SK-N-SH (cell line): ENCODE results near the gene FUT9. TPM values are rescaled to one million over a fixed set of nuclear protein-coding genes. Genes with fewer than 3 reads are reported as not detected.

Experiments
- CTCF ChIA-PET: fragments of 300-600, 350-600 bp; formaldehyde crosslinking; extraction: SDS; loops from one replicate; lab custom pipeline; 2021; lab: Yijun Ruan, JAX
- POLR2A ChIA-PET: fragments of 350-600 bp; sonication (Branson Sonifier 250); formaldehyde crosslinking; extraction: SDS; loops from one replicate; lab custom pipeline; 2020; ENCODE audit warnings: antibody characterized with exemption, inconsistent platforms; lab: Yijun Ruan, JAX
- DNase-seq: peaks from one replicate; pipeline ENCODE4 v3.0.0; 2012
- H2AFZ ChIP-seq: fragments of 200-600 bp; sonication (generic); 2 replicates; pipeline ENCODE4 v1.8.1; 2016; ENCODE audit warnings: antibody characterized with exemption, mild to moderate bottlenecking, low read depth
- H3F3A ChIP-seq: fragments of 200-600 bp; sonication (generic); replicated peaks from 2 replicates; pipeline ENCODE3; 2016; ENCODE audit warnings: antibody characterized with exemption, mild to moderate bottlenecking; ENCODE audit not compliant: insufficient read depth
- H3K27ac ChIP-seq, 2 experiments: fragments of 200-500 bp in 1 of 2; fragments of 200-600 bp in 1 of 2; sonication (Bioruptor generic) in 1 of 2; sonication (generic), shearing (Covaris generic) in 1 of 2; 2 replicates each; pipeline versions ENCODE4 v1.5.1 to v1.6.1; 2014 to 2016; ENCODE audit warnings: low read depth in 2 of 2, inconsistent platforms in 1 of 2, low read length in 1 of 2, mild to moderate bottlenecking in 1 of 2, mixed read lengths in 1 of 2
- H3K27me3 ChIP-seq: fragments of 200-600 bp; sonication (generic), shearing (Covaris generic); 2 replicates; pipeline ENCODE4 v1.6.1; 2016; ENCODE audit warnings: mixed run types; ENCODE audit not compliant: insufficient read depth
- H3K36me3 ChIP-seq, 2 experiments: fragments of 200-500 bp in 1 of 2; fragments of 200-600 bp in 1 of 2; sonication (Bioruptor generic) in 1 of 2; sonication (generic) in 1 of 2; replicated peaks in 1 of 2; 2 replicates each; pipeline versions ENCODE3 to v1.5.1; 2014 to 2016; ENCODE audit warnings: low read length in 1 of 2, mild to moderate bottlenecking in 1 of 2; ENCODE audit not compliant: insufficient read depth in 2 of 2, control insufficient read depth in 1 of 2
- H3K4me1 ChIP-seq, 2 experiments: fragments of 200-500 bp in 1 of 2; fragments of 200-600 bp in 1 of 2; sonication (Bioruptor generic) in 1 of 2; sonication (generic), shearing (Covaris generic) in 1 of 2; 2 replicates each; pipeline versions ENCODE4 v1.5.1 to v1.6.1; 2014 to 2016; ENCODE audit warnings: low read depth in 1 of 2, low read length in 1 of 2, mixed run types in 1 of 2; ENCODE audit not compliant: insufficient read depth in 2 of 2, control insufficient read depth in 1 of 2
- H3K4me2 ChIP-seq: fragments of 200-600 bp; sonication (generic), shearing (Covaris generic); 2 replicates; pipeline ENCODE4 v1.6.1; 2017; ENCODE audit warnings: mixed run types
- H3K4me3 ChIP-seq, 2 experiments: fragments of 200-500 bp in 1 of 2; fragments of 200-600 bp in 1 of 2; sonication (Bioruptor generic) in 1 of 2; sonication (generic), shearing (Covaris generic) in 1 of 2; 2 replicates each; pipeline versions ENCODE4 v1.5.1 to v1.8.1; 2014 to 2016; ENCODE audit warnings: low read depth in 2 of 2, inconsistent platforms in 1 of 2, low read length in 1 of 2, mild to moderate bottlenecking in 1 of 2, mixed read lengths in 1 of 2, moderate library complexity in 1 of 2
- H3K79me2 ChIP-seq: fragments of 200-600 bp; sonication (generic); 2 replicates; pipeline ENCODE4 v1.8.1; 2017; ENCODE audit warnings: mild to moderate bottlenecking; ENCODE audit not compliant: insufficient read depth
- H3K9ac ChIP-seq: fragments of 200-600 bp; sonication (generic); 2 replicates; pipeline ENCODE4 v1.6.1; 2017; ENCODE audit warnings: mixed run types
- H3K9me2 ChIP-seq: fragments of 200-600 bp; sonication (generic); 2 replicates; pipeline ENCODE4 v1.6.1; 2017; ENCODE audit warnings: mixed run types
- H3K9me3 ChIP-seq: fragments of 200-600 bp; sonication (generic); 2 replicates; pipeline ENCODE4 v1.6.1; 2017; ENCODE audit warnings: mixed run types, mild to moderate bottlenecking, moderate library complexity
- H4K20me1 ChIP-seq: fragments of 200-600 bp; sonication (generic); 2 replicates; pipeline ENCODE4 v1.6.1; 2017; ENCODE audit warnings: mild to moderate bottlenecking, mixed run types; ENCODE audit not compliant: insufficient read depth
- EP300 ChIP-seq, 2 experiments: IDR thresholded peaks; 2 replicates each; pipeline versions ENCODE4 v1.4.0 to v1.6.1; 2012; ENCODE audit warnings: borderline replicate concordance in 1 of 2, low read depth in 1 of 2, low read length in 1 of 2
- FOSL2 ChIP-seq: IDR thresholded peaks from 2 replicates; pipeline ENCODE4 v1.4.0; 2012; ENCODE audit warnings: low read depth, mild to moderate bottlenecking, moderate library complexity, borderline replicate concordance
- FOXJ3 ChIP-seq: sonication (generic); formaldehyde crosslinking; IDR thresholded peaks from 2 replicates; pipeline ENCODE4 v1.5.1; 2020; ENCODE audit warnings: mild to moderate bottlenecking, missing genetic modification reagents
- FOXM1 ChIP-seq: IDR thresholded peaks from 2 replicates; pipeline ENCODE4 v1.4.0; 2012; ENCODE audit warnings: low read depth, mild to moderate bottlenecking
- GATA2 ChIP-seq: sonication (generic); formaldehyde crosslinking; IDR thresholded peaks from 2 replicates; pipeline ENCODE4 v1.5.0; 2020; ENCODE audit warnings: mild to moderate bottlenecking, missing genetic modification reagents
- MXI1 ChIP-seq: IDR thresholded peaks from 2 replicates; pipeline ENCODE4 v1.6.1; 2012; ENCODE audit warnings: mild to moderate bottlenecking, low read depth, low read length, improper control_type of control experiment
- RCOR1 ChIP-seq: fragments of 150-350 bp; IDR thresholded peaks from 2 replicates; pipeline ENCODE4 v1.6.1; 2017; ENCODE audit warnings: antibody characterized with exemption, low read length
- SMC3 ChIP-seq: IDR thresholded peaks from 2 replicates; pipeline ENCODE4 v1.6.1; 2012; ENCODE audit warnings: low read depth, low read length, improper control_type of control experiment
- TAF1 ChIP-seq: IDR thresholded peaks from 2 replicates; pipeline ENCODE4 v1.6.1; 2012; ENCODE audit warnings: low read depth, mild to moderate bottlenecking, low read length, moderate library complexity, borderline replicate concordance
- TCF12 ChIP-seq: IDR thresholded peaks from 2 replicates; pipeline ENCODE4 v1.4.0; 2012
- WGBS: methylation state at CpG from one replicate; pipeline ENCODE4 v1.1.6; 2017; ENCODE audit warnings: low lambda C conversion rate; 5-methylcytosine and 5-hydroxymethylcytosine counted together
- polyA plus RNA-seq, 3 experiments: library from polyadenylated mRNA; depleted of rRNA; stranded (reverse); fragments of >200 nt; gene quantifications; 2 replicates each; pipeline ENCODE4 v1.2.3, GENCODE V29; 2012
- TF ChIP-seq, protein P1 (sequence below): IDR thresholded peaks from 2 replicates; pipeline ENCODE4; 2012
- TF ChIP-seq, protein P2 (sequence below): IDR thresholded peaks from 2 replicates; pipeline ENCODE4 v1.4.0; 2012; ENCODE audit warnings: low read depth, borderline replicate concordance
- TF ChIP-seq, protein P3 (sequence below): IDR thresholded peaks from 2 replicates; pipeline ENCODE4 v1.4.0; 2012; ENCODE audit warnings: low read depth, borderline replicate concordance
- TF ChIP-seq, protein P4 (sequence below): IDR thresholded peaks from 2 replicates; pipeline ENCODE4 v1.6.1; 2012; ENCODE audit warnings: mild to moderate bottlenecking, low read depth, low read length, moderate library complexity
- TF ChIP-seq, protein P5 (sequence below): IDR thresholded peaks from 2 replicates; pipeline ENCODE4 v1.4.0; 2012; ENCODE audit warnings: low read depth

The FUT9 gene
- polyA plus RNA-seq, 1 of the 3 experiments (the other 2 are of a cell fraction), result under 0.01 TPM

DNA sequence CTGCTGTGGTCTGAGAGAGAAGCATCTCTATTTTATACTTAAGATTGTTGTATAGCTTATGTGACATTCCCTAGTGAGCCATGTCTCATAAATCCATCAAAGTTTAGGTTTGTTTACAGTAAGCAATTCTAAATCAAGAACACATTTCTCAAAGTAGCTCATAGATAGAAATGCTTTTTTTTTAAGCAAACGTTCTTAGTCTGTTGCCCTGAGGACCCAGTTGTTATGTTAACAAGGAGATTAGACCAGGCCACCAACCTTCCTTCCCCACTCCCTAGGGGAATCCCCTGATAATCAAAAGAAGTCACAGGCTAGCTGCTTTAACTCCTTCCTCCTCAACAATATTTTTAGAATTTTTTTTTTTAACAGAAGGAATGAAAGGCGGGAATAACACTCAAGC lies 169.0 kb downstream of the FUT9 start:
- no peak for TF ChIP-seq MXI1
- TF ChIP-seq SMC3, result no peak
- TF ChIP-seq, protein P1, sequence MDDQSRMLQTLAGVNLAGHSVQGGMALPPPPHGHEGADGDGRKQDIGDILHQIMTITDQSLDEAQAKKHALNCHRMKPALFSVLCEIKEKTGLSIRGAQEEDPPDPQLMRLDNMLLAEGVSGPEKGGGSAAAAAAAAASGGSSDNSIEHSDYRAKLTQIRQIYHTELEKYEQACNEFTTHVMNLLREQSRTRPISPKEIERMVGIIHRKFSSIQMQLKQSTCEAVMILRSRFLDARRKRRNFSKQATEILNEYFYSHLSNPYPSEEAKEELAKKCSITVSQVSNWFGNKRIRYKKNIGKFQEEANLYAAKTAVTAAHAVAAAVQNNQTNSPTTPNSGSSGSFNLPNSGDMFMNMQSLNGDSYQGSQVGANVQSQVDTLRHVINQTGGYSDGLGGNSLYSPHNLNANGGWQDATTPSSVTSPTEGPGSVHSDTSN, result no peak
- TF ChIP-seq GATA2 (CRISPR knock-in tag), result no peak
- no peak for TF ChIP-seq FOSL2
- no peak for TF ChIP-seq EP300 (IDR thresholded peaks at IDR 0.05; ENCODE audit: borderline replicate concordance in 1 of 2, low read depth in 1 of 2, low read length in 1 of 2)
- TF ChIP-seq TAF1, result no peak
- TF ChIP-seq, protein P2, sequence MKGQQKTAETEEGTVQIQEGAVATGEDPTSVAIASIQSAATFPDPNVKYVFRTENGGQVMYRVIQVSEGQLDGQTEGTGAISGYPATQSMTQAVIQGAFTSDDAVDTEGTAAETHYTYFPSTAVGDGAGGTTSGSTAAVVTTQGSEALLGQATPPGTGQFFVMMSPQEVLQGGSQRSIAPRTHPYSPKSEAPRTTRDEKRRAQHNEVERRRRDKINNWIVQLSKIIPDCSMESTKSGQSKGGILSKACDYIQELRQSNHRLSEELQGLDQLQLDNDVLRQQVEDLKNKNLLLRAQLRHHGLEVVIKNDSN, result no peak
- TF ChIP-seq FOXJ3, result no peak
- TF ChIP-seq, protein P3, sequence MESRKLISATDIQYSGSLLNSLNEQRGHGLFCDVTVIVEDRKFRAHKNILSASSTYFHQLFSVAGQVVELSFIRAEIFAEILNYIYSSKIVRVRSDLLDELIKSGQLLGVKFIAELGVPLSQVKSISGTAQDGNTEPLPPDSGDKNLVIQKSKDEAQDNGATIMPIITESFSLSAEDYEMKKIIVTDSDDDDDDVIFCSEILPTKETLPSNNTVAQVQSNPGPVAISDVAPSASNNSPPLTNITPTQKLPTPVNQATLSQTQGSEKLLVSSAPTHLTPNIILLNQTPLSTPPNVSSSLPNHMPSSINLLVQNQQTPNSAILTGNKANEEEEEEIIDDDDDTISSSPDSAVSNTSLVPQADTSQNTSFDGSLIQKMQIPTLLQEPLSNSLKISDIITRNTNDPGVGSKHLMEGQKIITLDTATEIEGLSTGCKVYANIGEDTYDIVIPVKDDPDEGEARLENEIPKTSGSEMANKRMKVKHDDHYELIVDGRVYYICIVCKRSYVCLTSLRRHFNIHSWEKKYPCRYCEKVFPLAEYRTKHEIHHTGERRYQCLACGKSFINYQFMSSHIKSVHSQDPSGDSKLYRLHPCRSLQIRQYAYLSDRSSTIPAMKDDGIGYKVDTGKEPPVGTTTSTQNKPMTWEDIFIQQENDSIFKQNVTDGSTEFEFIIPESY, result no peak
- TF ChIP-seq, protein P4, sequence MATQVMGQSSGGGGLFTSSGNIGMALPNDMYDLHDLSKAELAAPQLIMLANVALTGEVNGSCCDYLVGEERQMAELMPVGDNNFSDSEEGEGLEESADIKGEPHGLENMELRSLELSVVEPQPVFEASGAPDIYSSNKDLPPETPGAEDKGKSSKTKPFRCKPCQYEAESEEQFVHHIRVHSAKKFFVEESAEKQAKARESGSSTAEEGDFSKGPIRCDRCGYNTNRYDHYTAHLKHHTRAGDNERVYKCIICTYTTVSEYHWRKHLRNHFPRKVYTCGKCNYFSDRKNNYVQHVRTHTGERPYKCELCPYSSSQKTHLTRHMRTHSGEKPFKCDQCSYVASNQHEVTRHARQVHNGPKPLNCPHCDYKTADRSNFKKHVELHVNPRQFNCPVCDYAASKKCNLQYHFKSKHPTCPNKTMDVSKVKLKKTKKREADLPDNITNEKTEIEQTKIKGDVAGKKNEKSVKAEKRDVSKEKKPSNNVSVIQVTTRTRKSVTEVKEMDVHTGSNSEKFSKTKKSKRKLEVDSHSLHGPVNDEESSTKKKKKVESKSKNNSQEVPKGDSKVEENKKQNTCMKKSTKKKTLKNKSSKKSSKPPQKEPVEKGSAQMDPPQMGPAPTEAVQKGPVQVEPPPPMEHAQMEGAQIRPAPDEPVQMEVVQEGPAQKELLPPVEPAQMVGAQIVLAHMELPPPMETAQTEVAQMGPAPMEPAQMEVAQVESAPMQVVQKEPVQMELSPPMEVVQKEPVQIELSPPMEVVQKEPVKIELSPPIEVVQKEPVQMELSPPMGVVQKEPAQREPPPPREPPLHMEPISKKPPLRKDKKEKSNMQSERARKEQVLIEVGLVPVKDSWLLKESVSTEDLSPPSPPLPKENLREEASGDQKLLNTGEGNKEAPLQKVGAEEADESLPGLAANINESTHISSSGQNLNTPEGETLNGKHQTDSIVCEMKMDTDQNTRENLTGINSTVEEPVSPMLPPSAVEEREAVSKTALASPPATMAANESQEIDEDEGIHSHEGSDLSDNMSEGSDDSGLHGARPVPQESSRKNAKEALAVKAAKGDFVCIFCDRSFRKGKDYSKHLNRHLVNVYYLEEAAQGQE, result no peak
- TF ChIP-seq, protein P5, sequence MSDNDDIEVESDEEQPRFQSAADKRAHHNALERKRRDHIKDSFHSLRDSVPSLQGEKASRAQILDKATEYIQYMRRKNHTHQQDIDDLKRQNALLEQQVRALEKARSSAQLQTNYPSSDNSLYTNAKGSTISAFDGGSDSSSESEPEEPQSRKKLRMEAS, result no peak
- TF ChIP-seq FOXM1, result no peak
- no peak for TF ChIP-seq TCF12
- no peak for TF ChIP-seq RCOR1
- no peak overlapping the region for H3K27ac ChIP-seq
- no peaks in the 10 kb centered on the region for H3K9me3 ChIP-seq
- no peak overlapping the region for H3K4me3 ChIP-seq
- no peaks in the 10 kb centered on the region for H3K9me2 ChIP-seq
- no peak for DNase-seq
- H3K27me3 ChIP-seq, result no peaks in the 10 kb centered on the region
- ChIA-PET CTCF (interaction anchor here (0.7 to 1.0 kb wide), 3 partner anchors 13 to 28 kb away, joined by 3 to 5 read pairs (median 3); no protein-coding TSS in a partner anchor), POLR2A (no interaction called here)
- H4K20me1 ChIP-seq, result no peaks in the 10 kb centered on the region
- no peaks in the 10 kb centered on the region for H3K79me2 ChIP-seq
- H3K36me3 ChIP-seq, result no peaks in the 10 kb centered on the region
- H3K4me2 ChIP-seq, result no peak overlapping the region
- no peak overlapping the region for H2AFZ ChIP-seq
- no peaks in the 10 kb centered on the region for H3F3A ChIP-seq
- WGBS, result 0% methylated on average over 2 of the region's 2 CpGs
- H3K9ac ChIP-seq, result no peak overlapping the region
- H3K4me1 ChIP-seq, result no peaks in the 10 kb centered on the region
